Vagina (tissue), 2 donors: Measurements from ENCODE around the gene TRPV5.

Experiments
- CTCF ChIP-seq, 3 experiments: fragments of 450-650 bp in 2 of 3; fragments of 200-600 bp in 1 of 3; sonication (generic) in 1 of 3; IDR thresholded peaks; one replicate each; pipeline ENCODE4 v1.5.1; 2017 to 2019; ENCODE audit warnings: antibody characterized with exemption in 3 of 3, mild to moderate bottlenecking in 2 of 3, moderate library complexity in 2 of 3
- POLR2A ChIP-seq, 2 donors: fragments of 450-650 bp; IDR thresholded peaks; one replicate each; pipeline ENCODE4 v1.6.1; 2017; ENCODE audit warnings: antibody characterized with exemption in 2 of 2, mild to moderate bottlenecking in 2 of 2, moderate library complexity in 2 of 2

- TF ChIP-seq CTCF (IDR thresholded peaks at IDR 0.05) (no peak), POLR2A (IDR thresholded peaks at IDR 0.05) (no peak)
Measured at GRCh38 chr7:142862786-142863400, 70.7 kb downstream of the TRPV5 start.
